ENCODE data around the gene NSG1. TPM values are rescaled to one million over a fixed set of nuclear protein-coding genes. Genes with fewer than 3 reads are reported as not detected.

NSG1 gene
- total and polyA plus RNA-seq, 2 donors (not counting 3 experiments of a cell fraction or from before 2014, with no cell fraction given): 2.0 to 2.9 TPM

DNA sequence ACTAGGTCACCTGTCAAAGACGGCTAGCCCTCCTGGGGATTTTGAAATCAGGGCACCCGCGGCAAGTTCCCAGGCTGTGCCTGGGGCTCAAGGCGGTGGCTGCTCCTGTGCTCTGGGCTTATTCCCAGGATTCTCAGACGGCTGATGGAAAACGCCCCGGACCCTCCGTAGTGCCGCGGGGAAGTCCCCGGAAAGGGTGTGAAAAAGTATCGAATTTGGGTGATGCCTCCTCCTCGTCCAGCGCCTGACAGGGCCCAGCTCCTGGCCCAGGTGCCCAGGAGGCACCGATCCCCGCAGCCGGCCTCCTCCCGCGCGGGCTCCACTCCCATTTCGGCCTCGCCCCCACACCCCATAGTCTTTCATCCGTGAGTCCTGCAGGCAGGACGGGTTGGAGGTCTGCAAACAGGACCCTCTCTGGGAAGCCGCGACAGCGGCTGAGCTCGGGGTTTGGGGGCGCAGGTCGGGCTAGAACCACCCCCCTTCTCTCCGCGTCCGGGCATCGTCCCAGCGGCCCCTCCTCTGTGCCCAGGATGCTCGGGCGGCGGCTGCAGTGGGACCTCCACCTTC is 1.1 kb upstream of the NSG1 start:
- Histone ChIP-seq H3K4me3 (replicated peaks in 1 of 3; ENCODE audit: insufficient read depth in 1 of 3, low read depth in 1 of 3, low read length in 3 of 3) (no peak overlapping the region), H3K27me3 (ENCODE audit: control insufficient read depth in 2 of 2, insufficient read depth in 2 of 2, low read length in 2 of 2) (peaks cover 40 to 45% of the 10 kb centered on the region in 2 experiments), H3K9me1 (replicated peaks; ENCODE audit: control insufficient read depth, extremely low read depth, insufficient read depth, low read length) (no peaks in the 10 kb centered on the region), H3K4me2 (ENCODE audit: insufficient read depth, low read length) (no peak overlapping the region), H3K9ac (replicated peaks; ENCODE audit: extremely low read depth, insufficient read depth, low read length) (no peak overlapping the region), H2AFZ (ENCODE audit: low read depth, low read length) (no peak overlapping the region), H3K79me2 (ENCODE audit: control insufficient read depth, insufficient read depth, low read length) (no peaks in the 10 kb centered on the region), H4K20me1 (replicated peaks; ENCODE audit: control insufficient read depth, extremely low read depth, insufficient read depth, low read length) (no peaks in the 10 kb centered on the region), H3K4me1 (ENCODE audit: control insufficient read depth, extremely low read depth, insufficient read depth, low read length) (peaks cover 7% of the 10 kb centered on the region), H3K36me3 (ENCODE audit: control insufficient read depth in 2 of 2, extremely low read depth in 1 of 2, insufficient read depth in 2 of 2, low read length in 2 of 2) (no peaks in the 10 kb centered on the region), H3K27ac (ENCODE audit: insufficient read depth, low read depth, low read length) (no peak overlapping the region), H3K9me3 (replicated peaks; ENCODE audit: control insufficient read depth, insufficient read depth, low read length) (no peaks in the 10 kb centered on the region)
- ChIA-PET CTCF (no interaction called here), POLR2A (no interaction called here)
- dilution Hi-C loops (cut with MboI; ENCODE audit: extremely low pct_ligation_motif_present, low sequenced_read_pairs) (no loop called here), intact Hi-C loops (cut with micrococcal nuclease) (no loop called here)
- TF ChIP-seq GATA2 (IDR thresholded peaks at IDR 0.05; ENCODE audit: insufficient read depth, insufficient read length, low read depth, low read length) (no peak), POLR2AphosphoS5 (IDR thresholded peaks at IDR 0.05; ENCODE audit: insufficient read depth, low read depth, low read length) (no peak)
- no peak for FAIRE-seq
- BruUV-seq (replicated peaks): no TSS peak
- no peak for DNase-seq (ENCODE audit: low read depth, low spot score)

DNA sequence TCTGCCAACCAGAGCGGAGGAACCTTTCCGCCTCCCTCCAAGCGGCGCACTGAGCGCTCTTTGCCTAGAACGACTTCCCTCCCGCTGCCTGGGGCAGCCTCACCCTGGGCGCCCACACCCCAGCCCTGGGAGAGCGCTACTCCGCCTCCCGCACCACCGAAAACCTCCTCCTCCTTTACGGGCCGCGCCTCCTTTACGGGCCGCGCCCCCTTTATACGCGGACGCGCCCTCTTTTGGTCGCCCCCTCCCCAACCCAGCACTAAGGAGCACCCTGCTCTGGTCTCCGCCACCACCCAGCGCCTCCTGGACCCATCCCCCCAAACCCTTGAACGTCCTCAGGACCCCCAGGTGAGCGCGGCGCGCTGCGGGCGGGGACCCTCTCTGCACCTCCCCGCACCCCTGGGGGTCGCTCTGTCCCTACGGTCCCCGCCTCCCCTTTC is 586 bp upstream of the NSG1 start:
- Histone ChIP-seq H3K4me3 (replicated peaks in 1 of 3; ENCODE audit: insufficient read depth in 1 of 3, low read depth in 1 of 3, low read length in 3 of 3) (peak overlapping the region in 1 of 3 experiments; percentile 31), H3K36me3 (ENCODE audit: control insufficient read depth in 2 of 2, extremely low read depth in 1 of 2, insufficient read depth in 2 of 2, low read length in 2 of 2) (no peaks in the 10 kb centered on the region), H3K27me3 (ENCODE audit: control insufficient read depth in 2 of 2, insufficient read depth in 2 of 2, low read length in 2 of 2) (peaks cover 40 to 43% of the 10 kb centered on the region in 2 experiments), H3K9me3 (replicated peaks; ENCODE audit: control insufficient read depth, insufficient read depth, low read length) (no peaks in the 10 kb centered on the region), H4K20me1 (replicated peaks; ENCODE audit: control insufficient read depth, extremely low read depth, insufficient read depth, low read length) (no peaks in the 10 kb centered on the region), H3K4me2 (ENCODE audit: insufficient read depth, low read length) (peak overlapping the region; percentile 8), H2AFZ (ENCODE audit: low read depth, low read length) (no peak overlapping the region), H3K27ac (ENCODE audit: insufficient read depth, low read depth, low read length) (no peak overlapping the region), H3K9ac (replicated peaks; ENCODE audit: extremely low read depth, insufficient read depth, low read length) (no peak overlapping the region), H3K79me2 (ENCODE audit: control insufficient read depth, insufficient read depth, low read length) (no peaks in the 10 kb centered on the region), H3K4me1 (ENCODE audit: control insufficient read depth, extremely low read depth, insufficient read depth, low read length) (peaks cover 7% of the 10 kb centered on the region), H3K9me1 (replicated peaks; ENCODE audit: control insufficient read depth, extremely low read depth, insufficient read depth, low read length) (no peaks in the 10 kb centered on the region)
- TF ChIP-seq GATA2 (IDR thresholded peaks at IDR 0.05; ENCODE audit: insufficient read depth, insufficient read length, low read depth, low read length) (no peak), EZH2 (IDR thresholded peaks at IDR 0.05; ENCODE audit: borderline replicate concordance, low read depth, low read length, severe bottlenecking) (peak; percentile 85)
- BruUV-seq (replicated peaks): no TSS peak
- POLR2A ChIA-PET: no interaction called here
- CTCF ChIA-PET: no interaction called here
- intact Hi-C loops (cut with micrococcal nuclease): no loop called here
- DNase-seq (ENCODE audit: low read depth, low spot score): no peak
- dilution Hi-C loops (cut with MboI; ENCODE audit: extremely low pct_ligation_motif_present, low sequenced_read_pairs): no loop called here
- FAIRE-seq: no peak

Measured in endothelial cell of umbilical vein (primary cell).